Measurements from ENCODE around the gene TTC7B.

The TTC7B gene

DNA sequence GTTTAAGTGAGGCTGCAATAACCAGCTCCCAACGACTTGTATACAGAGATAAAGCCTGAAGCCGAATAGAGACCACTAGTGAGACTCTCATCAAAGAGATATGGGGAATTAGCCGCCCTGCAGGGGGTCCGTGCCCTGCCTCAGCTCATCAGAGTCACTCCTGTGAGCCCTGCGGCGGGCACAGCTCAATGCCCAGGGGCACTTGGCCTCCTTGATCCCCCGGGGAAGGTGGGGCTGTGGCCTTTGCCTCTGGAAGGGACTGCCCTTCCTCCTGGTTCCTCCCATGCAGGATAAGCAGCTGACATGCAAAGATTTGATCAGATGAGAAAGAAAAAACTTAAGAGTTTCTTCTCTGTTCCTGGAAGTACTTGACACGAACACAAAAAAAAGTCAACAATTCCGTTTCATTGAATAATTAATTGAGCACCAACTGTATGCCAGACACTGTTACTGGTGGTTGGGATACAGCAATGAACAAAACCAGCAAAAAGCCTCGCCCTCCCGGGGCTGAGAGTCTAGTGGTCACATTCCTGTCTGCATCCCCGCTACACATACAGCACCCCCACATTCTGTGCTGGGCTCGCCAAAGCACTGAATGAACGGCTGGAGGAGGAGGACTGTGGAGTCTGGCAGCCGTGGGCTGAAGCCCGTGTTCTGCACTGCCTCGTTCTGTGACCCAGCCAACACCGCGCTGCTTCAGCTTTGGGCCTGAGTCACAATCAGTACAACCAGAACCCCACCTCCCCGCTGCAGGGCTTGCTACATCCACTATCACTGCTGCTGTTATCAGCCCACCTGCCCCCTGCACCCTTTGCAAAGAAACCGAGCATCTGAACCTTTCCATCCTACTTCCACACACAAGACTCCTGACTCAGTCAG is 10.3 kb downstream of the TTC7B start:
- DNase-seq (ENCODE audit: low read depth) = no peak

DNA sequence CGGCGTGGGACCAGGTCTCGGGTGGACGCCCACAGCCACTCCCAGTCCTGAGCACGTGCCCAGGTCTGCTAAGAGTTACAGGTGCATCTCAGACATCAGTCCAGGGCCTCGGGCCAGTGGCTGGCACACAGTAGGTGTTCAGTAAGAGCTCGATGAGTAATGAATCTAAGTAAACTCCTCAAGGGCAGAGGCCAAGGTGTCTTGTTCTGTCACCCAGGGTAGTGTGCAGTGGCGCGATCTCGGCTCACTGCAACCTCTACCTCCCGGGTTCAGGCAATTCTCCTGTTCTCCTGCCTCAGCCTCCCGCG is 11.2 kb downstream of the TTC7B start:
- DNase-seq (ENCODE audit: low read depth) = no peak

DNA sequence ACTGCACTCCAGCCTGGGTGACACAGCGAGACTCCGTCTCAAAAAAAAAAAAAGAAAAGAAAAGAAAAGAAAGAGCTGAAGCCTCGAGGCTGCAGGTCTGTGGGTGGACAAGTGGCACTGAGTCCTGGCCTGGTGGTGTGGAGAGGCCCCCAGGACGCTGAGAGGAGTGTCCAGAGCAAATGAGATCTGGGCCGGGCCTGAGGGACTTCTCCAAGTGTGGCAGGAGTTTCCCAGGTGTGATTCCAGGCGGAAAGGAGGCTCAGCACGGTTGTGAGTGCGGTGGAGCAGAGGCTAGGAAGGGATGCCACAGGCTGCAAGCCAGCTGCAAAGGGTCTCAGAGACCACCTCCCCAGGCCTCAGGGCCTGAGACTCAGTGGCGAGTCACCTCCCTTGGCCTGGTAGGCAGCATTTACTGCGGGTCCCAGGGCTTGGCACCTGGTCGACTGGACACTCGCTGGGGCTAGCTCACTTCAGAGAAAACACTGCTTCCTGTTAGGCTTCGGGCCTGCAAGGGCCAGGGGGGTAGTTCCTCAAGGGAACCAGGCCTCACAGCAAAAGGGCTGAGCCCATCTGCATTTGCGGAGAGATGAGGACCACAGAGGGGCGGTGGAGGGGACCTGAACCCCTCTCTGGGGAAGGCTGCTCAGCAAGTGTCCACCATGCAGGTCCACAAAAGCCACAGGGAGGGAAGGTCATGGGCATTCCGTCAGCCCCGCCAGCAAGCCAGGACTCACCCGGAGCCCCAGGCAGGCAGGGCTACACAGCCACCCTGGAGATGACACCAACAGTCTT is 11.7 kb downstream of the TTC7B start:
- no peak for DNase-seq (ENCODE audit: low read depth)

DNA sequence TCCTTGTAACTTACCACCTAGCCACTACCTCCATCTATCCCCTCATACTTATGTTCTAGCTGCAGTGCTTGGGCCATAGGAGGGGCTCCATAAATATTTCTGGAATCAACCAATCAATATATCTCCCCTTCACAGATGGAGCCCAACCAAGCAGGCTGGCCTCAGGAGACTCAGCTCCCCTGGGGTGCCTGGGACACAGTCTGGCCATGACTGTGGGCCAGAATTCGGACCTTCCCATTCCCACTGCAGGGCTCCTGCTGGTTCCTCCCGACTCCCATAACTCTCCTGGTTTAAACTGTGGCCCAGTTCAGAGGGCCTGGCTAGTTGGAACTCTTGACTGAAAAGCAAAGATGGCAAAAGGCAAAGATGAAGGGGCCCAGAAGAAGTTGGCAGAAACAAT is 13.0 kb downstream of the TTC7B start:
- no peak for DNase-seq (ENCODE audit: low read depth)

DNA sequence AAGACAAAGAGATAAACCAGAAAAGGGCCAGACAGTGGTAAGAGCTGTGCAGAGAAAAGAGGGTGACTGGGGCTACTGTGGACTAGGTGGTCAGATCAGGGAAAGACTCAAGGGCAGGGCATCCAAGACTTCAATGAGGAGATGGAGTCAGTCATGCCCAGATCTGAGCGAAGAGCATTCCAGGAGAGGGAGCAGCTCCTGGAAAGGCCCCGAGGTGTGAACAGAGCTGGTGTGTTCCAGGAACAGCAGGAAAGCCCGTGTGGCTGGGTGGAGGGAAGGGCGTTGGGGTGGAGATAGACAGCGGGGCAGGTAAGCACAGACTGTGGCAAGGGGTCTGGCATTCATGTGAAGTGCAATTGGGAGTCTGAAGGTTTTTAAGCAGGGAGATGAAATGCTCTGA is 16.8 kb downstream of the TTC7B start:
- DNase-seq (ENCODE audit: low read depth) = no peak

DNA sequence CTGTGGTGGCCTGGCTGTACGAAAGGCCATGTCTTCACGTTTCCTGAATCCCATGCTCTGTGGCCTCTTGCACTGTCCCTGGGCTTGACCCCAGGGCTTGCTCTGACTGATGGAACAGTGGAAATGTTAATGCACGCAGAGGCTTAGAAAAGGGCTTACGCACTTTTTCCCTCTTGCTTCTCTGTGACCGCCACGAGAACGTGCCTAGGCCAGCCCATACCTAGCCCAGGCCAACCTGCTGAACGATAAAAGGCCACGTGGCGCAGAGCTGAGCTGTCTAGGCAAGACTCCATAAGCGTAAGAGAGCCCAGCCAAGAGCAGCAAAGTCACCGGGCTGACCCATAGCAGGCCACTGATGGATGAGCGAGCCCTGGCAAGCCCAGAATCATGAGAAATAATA is 18.3 kb downstream of the TTC7B start:
- no peak for DNase-seq (ENCODE audit: low read depth)

DNA sequence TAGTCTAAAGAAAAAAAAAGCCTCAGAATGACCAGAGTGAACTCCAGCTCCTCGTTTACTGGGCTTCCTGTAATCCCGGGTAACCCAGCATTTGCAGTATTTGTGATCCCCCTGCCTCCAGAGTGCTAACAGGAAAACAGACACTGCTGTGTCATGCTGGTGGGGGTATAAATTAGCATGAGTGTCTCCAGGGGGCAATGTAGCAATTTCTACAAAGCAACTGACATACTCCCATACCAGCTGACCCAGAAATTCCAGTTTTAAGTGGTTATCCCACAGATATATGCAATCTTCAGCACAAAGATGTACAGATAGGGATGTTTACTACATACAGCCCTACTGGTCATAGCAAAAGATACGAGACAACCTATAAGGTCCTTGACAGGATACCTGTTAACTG is 18.8 kb downstream of the TTC7B start:
- DNase-seq (ENCODE audit: low read depth) = no peak

DNA sequence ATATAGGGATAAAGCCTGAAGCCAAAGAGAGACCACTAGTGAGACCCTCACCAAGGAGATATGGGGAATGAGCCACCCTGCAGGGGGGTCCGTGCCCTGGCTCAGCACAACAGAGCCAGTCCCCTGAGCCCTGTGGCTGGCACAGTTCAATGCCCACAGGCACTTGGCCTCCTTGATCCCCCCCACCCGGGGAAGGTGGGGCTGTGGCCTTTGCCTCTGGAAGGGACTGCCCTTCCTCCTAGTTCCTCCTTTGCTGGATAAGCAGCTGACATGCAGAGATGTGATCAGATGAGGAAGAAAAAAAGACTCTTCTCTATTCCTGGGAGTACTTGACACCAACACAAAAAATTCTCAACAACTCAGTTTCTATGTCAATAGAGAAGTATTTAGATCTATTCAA is 19.9 kb downstream of the TTC7B start:
- no peak for DNase-seq (ENCODE audit: low read depth)

DNA sequence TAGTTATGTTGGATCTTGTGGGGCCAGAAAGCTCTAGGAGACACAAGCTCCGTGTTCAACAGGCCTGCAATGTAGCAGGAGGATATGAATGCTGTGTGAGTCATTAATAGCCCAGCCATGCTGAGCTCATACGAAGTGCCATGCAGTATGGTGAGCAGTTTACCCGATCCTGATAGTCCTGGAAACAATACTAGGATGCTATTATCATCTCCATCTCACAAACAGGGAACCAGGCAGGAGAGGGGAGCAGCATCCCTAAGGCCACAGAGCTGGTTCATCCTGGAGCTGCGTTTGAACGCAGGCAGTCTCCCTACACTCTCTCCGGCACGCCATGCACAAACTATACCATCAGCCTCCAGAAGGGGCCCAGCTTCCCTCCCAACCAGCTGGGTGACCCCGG is 20.5 kb downstream of the TTC7B start:
- DNase-seq (ENCODE audit: low read depth) = no peak

DNA sequence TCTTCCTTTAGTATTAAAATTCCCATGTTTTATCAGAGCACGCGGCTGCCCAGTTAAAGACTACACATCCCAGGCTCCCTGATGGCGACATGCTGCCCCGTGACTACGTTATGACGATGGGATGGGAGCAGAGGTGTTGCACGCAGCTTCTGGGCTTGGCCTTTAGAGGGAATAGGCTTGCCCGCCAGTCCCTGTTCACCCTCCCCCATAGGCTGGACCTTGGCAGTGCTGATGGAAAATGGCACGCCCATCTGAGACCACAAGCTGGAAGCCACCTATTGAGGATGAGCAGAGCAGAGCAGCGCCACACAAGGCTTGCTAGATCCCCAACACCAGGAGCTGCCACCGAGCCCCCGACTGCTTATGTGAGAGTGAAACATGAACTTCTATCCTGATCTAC is 24.7 kb downstream of the TTC7B start:
- no peak for DNase-seq (ENCODE audit: low read depth)

DNA sequence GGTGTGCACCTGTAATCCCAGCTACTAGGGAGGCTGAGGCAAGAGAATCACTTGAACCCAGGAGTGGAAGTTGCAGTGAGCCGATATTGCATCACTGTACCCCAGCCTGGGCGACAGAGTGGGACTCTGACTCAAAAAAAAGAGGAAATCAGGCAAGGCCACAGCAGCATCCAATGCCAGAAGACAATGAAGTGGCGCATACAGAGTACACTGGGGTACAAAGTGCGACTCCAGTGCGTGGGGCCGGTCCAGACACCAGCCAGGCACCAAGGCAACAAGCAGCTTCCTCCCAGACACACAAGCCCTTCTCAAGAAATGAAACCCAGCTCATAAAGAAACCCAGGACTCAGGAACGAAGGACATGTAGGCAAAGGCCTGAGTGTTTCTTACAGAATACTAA is 28.2 kb downstream of the TTC7B start:
- DNase-seq (ENCODE audit: low read depth) = no peak

DNA sequence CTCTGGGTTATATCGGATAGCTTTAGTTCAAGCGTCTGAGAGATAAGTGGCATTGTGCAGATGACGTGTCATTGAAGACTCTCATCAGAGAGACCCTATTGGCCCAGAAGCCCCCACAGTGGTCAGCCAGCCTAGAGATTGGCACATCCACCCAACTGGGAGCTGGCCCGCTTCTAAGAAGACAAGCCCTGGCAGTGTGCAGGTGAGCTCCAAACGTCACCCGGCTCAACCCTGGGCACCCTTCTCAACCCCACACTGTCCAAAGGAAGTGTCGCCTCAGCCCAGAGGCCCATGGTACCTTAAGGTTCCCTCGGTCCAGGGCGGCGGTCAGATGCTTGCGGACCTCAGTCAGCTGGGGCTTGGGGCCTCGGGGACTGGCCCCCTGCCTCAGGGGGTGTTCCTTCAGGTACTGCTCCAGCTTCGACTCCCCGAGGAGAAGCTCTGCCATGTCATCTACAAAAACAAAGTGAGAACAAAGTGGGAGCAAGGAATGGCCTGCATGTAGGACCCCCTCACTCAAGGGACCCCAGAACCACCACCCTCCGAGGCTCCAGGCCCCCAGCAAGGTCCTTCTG is 30.3 kb downstream of the TTC7B start:
- DNase-seq (ENCODE audit: low read depth) = no peak

DNA sequence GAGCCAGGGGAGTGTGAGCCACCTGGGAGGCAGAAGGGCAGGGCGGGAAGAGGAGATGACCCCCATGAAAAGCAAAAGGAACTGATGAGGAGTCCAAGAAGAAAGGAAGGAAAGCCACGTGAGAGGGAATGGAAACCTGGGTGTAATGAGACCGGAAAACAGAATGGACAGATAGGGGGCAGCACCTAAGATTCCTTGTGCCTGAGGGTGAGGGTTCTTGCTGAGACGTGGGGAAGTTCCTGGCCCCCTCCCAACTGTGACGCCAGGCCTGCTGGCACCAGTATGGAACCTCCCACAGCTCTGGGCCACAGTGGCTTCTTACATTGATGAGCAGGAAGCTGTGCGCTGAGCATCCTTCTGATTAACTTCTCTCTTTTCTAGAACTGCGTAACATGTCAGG is 30.8 kb downstream of the TTC7B start:
- DNase-seq (ENCODE audit: low read depth) = no peak

DNA sequence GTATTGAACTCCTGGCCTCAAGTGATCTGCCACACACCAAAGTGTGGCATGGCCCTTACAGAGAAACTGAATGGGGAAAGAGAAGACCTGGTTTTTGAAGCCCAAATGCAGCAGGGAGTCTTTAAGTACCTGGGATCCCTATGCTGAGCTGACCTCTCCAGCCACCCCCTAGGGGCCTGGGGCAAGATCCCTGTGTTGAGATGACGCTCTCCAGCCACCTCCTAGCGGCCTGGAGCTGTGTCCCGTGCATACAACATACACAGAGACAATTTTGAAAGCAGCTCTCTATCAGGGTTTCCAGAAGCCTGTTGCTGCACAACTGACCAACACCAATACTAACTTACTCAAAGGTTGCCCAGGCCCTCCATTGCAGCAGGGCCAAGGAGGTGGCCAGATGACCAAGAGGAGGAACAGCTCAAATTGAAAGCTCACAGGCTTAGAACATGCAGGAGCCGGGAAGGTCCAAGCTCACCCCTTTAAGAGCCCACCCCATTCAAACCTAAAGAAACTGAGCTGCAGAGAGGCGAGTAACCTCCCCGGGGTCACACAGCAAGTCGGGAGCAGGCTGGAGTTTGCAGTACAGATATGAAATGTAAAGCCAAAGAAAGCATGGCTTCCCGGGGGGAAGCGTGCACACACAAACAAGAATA is 31.5 kb downstream of the TTC7B start:
- DNase-seq (ENCODE audit: low read depth) = no peak

DNA sequence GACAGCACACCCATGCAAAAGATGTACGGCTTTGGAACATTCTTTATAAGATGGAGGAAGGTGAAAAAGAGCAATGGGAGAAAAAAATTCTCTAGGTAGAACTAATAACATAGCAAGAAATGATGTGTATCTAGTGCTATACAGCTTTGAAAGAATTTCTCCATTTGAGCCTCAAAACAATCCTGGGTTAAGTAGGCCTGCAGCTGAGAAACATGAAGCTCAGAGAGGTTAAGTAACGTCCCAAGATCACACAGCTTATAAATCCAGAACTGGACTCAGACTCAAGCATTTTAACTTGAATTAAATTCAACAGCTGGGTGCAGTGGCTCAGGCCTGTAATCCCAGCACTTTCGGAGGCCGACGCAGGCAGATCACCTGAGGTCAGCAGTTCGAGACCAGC is 32.9 kb downstream of the TTC7B start:
- no peak for DNase-seq (ENCODE audit: low read depth)

DNA sequence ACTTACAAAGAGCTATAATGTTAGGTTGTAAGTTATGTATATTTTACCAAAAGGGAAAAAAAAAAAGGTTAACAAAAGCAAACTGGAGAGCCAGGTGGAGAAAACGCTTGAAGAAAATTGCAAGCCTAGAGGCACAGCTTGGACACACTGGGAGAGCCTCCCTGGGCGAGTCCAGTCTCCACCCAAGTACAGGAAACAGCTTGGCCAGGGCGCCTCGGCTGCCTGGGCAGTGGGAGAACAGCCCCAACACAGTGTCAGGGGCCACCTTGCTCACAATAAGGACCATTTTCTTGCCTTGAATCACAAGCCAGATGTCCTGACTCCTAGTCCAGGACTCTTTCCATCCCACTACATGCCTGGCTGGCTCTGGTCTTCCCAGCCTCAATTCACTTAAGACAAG is 33.3 kb downstream of the TTC7B start:
- no peak for DNase-seq (ENCODE audit: low read depth)

DNA sequence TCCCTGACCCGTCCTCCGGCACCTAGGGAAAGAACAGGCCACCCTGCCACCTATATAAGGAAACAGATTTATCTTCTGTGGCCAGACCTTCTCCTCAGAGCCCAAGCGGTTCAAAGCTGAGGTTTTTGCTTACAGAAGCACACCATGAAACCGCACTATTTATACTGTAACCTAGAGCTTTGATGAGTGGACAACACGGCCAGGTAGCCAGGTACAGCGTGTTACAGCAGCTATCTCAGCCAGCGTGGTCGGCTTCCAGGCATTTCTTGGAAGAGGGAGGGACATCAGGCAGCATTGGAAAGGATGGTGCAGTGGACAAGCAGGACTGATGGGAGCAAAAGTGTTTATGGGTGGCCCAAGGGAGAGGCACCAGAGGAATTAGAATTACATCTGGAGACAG is 34.4 kb downstream of the TTC7B start:
- DNase-seq (ENCODE audit: low read depth) = no peak

DNA sequence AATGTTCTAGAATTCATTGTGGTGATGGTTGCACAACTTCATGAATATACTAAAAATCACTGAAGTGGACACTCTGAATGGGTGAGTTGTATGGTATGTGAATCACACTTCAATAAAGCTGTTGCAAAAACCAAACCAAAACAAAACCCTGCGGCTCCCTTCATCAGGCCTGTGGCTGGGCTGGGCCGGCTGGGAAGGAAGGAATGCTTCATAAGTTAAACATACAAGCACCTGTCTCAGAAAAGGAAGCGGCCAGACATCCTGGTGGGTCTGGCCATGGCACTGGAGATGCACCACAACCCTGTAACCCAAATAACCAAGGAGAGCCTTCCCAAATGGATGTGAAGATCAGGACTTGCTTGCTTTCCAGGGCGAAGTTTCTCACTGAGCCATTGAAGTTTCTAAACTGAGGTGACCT is 34.9 kb downstream of the TTC7B start:
- DNase-seq (ENCODE audit: low read depth) = no peak

DNA sequence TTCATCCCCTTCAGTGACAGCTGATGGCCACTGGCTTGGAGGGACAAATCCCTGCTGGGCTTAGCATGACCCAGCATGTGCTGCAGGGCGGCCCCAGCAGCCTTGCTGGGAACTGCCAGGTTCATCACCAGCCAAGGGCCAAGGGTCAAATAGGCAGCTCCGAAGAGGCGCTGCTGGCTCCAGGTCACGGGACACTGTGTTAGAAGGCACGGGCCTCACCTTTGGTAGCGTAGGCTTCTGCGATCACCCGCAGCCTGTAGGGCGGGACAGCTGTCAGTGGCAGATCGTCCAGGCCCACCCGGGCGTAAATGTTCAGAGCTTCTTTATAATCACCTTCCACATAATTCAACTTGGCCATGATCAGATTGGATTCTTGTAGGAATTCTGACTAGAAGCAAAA is 35.7 kb downstream of the TTC7B start:
- DNase-seq (ENCODE audit: low read depth) = no peak

DNA sequence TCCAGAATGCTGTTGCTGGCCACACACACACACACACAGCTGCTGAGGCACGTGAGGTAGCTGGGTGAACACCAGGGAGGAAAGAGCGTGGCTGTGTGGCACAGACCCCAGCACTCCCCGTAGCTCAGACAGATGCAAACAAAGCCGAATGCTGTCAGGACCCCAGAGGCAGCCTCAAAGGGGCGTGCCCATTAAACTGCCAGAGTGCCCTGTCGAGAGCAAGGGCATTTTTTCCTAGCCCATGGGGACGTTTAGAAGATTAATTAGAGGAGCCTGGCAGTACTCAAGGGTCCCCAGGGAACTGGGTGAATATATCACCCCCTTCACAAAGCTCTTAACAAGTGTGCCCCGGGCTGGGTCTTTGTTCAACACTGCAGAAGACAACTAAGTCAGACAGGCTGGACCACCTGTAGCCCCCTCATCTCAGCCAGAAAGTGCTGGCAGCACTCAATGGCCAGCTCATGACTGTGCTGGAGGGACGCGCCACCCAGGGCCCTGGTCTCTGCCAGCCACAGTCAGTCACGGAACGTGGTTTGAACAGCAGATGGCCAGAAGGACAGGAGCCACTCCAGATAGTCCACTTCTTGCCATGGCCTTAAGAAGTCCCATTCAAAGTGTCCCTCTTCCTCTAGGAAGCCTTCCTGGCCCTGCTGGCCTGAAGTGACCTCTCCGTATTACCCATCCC is 37.5 kb downstream of the TTC7B start:
- no peak for DNase-seq (ENCODE audit: low read depth)

DNA sequence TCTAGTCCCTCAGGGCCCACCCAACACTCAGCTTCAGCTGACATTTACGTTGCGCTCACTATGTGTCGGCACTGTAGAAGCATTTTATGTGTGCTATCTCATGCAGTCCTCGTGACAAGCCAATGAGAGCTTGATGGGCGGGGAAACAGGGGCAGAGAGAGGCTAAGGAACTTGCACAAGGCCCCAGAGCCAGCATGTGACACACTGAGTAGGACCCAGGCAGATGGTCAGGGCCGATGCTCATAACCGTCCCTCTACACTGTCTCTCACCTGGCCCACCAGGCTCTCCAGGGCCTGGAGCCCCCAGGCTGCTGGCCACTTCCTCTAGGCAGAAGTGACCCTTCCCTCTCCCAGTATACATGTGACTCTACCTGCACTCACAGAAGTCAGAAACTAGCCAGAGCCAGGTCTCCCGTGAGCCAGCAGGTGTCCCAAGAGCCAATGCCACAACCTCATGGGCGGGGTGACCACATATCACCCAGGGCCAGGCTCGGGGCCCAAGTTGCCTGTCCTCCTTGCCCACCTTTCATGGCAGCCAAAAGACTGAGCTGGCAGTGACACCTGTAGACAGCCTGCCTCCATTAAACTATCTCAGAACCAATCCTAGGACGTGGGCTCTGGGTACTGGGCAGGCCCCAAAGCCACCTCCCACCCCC is 38.3 kb downstream of the TTC7B start:
- no peak for DNase-seq (ENCODE audit: low read depth)

DNA sequence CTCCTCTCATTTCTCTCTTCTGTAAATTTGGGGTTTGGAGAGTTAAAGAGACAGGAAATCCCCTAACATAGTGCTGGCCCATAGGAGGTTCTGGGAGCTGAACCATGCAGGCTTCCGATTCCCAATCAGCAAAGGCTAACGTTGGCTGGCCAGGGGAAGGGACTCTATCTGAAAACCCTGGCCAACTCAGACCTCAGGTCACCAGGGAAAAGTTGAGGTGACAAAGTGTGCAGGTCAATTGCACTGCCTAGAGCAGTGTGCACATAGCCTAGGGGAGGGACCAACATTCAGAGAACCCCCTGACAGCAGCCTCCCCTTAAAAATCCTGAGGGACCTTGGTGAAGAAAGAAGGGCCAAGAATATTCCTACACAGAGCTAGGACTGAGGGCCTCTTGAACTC is 38.9 kb downstream of the TTC7B start:
- no peak for DNase-seq (ENCODE audit: low read depth)

Data from stimulated activated CD8-positive, alpha-beta memory T cell treated with anti-CD3 and anti-CD28 coated beads, Interleukin-7, amount 100 ng/mL, for 24 hours (primary cell).